LNCaP clone FGC (cell line): ENCODE results near the gene LCN9.

Experiments used
- DNase-seq: peaks from one replicate; pipeline ENCODE4 v3.0.0-alpha.2; 2011; ENCODE audit warnings: low read depth
- H3K4me3 ChIP-seq: 2 replicates; pipeline ENCODE4 v1.5.1; 2011; ENCODE audit warnings: mild to moderate bottlenecking, low read depth, low read length, control low read depth
- CTCF ChIP-seq: IDR thresholded peaks from 2 replicates; pipeline ENCODE4 v1.5.1; 2012; ENCODE audit warnings: mild to moderate bottlenecking; ENCODE audit not compliant: control insufficient read depth, insufficient read depth; ENCODE audit errors: extremely low read depth

The LCN9 gene

GRCh38 chr9:135660407-135660806 lies 2.7 kb upstream of the LCN9 start:
- no peak for TF ChIP-seq CTCF
- no peak for DNase-seq
- no peak overlapping the region for H3K4me3 ChIP-seq

GRCh38 chr9:135661816-135662560 lies 1.1 kb upstream of the LCN9 start:
- DNase-seq: no peak
- H3K4me3 ChIP-seq: no peak overlapping the region
- no peak for TF ChIP-seq CTCF

GRCh38 chr9:135663451-135663770 lies 302 bp downstream of the LCN9 start:
- no peak for TF ChIP-seq CTCF

GRCh38 chr9:135663857-135664256 lies 748 bp downstream of the LCN9 start:
- TF ChIP-seq CTCF: no peak
- DNase-seq: no peak
- H3K4me3 ChIP-seq: no peak overlapping the region

More at GRCh38 chr9:135663451-135663770, 302 bp downstream of the LCN9 start:
- no peak overlapping the region for H3K4me3 ChIP-seq
- DNase-seq: no peak

- no peak overlapping the region for H3K4me3 ChIP-seq
- no peak for TF ChIP-seq CTCF
- no peak for DNase-seq
Observed at GRCh38 chr9:135664266-135664665, 1.2 kb downstream of the LCN9 start.

- TF ChIP-seq CTCF: no peak
- DNase-seq: no peak
- H3K4me3 ChIP-seq: no peak overlapping the region
Observed at GRCh38 chr9:135664801-135665794, 2.0 kb downstream of the LCN9 start.

- DNase-seq: no peak
- H3K4me3 ChIP-seq: no peak overlapping the region
- no peak for TF ChIP-seq CTCF
Observed at GRCh38 chr9:135665795-135666189, 2.7 kb downstream of the LCN9 start.
